Stimulated activated CD4-positive, alpha-beta T cell treated with anti-CD3 and anti-CD28 coated beads, Interleukin-1b, Interleukin-23, amount 100 ng/mL, for 48 hours (primary cell): ENCODE measurements around the gene USP6NL.

ENCODE experiments used
- DNase-seq: peaks from one replicate; pipeline ENCODE4 v3.0.0-alpha.2; 2020

Gene USP6NL

GRCh38 chr10:11588873-11589574 lies 22.4 kb downstream of the USP6NL start:
- no peak for DNase-seq

GRCh38 chr10:11587722-11588259 lies 23.7 kb downstream of the USP6NL start:
- DNase-seq, result no peak

GRCh38 chr10:11586170-11586569 lies 25.3 kb downstream of the USP6NL start:
- no peak for DNase-seq

- no peak for DNase-seq
Measured at GRCh38 chr10:11581213-11581612, 30.2 kb downstream of the USP6NL start.

- DNase-seq, result no peak
Measured at GRCh38 chr10:11579885-11580284, 31.6 kb downstream of the USP6NL start.

- DNase-seq, result peak; percentile 61
Measured at GRCh38 chr10:11578802-11579255, 32.6 kb downstream of the USP6NL start.

- DNase-seq, result no peak
Measured at GRCh38 chr10:11576092-11576809, 35.2 kb downstream of the USP6NL start.

- DNase-seq, result no peak
Measured at GRCh38 chr10:11573497-11573896, 38.0 kb downstream of the USP6NL start.

- no peak for DNase-seq
Measured at GRCh38 chr10:11570751-11571150, 40.7 kb downstream of the USP6NL start.

GRCh38 chr10:11569471-11569870 lies 42.0 kb downstream of the USP6NL start:
- DNase-seq, result no peak

- no peak for DNase-seq
Measured at GRCh38 chr10:11568578-11568977, 42.9 kb downstream of the USP6NL start.

GRCh38 chr10:11564741-11565140 lies 46.7 kb downstream of the USP6NL start:
- no peak for DNase-seq

- DNase-seq, result no peak
Measured at GRCh38 chr10:11563936-11564335, 47.5 kb downstream of the USP6NL start.

- DNase-seq, result no peak
Measured at GRCh38 chr10:11562888-11563287, 48.6 kb downstream of the USP6NL start.

GRCh38 chr10:11560076-11560709 lies 51.3 kb downstream of the USP6NL start:
- no peak for DNase-seq

- no peak for DNase-seq
Measured at GRCh38 chr10:11557967-11558366, 53.5 kb downstream of the USP6NL start.

- DNase-seq, result no peak
Measured at GRCh38 chr10:11557513-11557912, 53.9 kb downstream of the USP6NL start.

GRCh38 chr10:11555556-11555955 lies 55.9 kb downstream of the USP6NL start:
- DNase-seq, result no peak

GRCh38 chr10:11553773-11554381 lies 57.6 kb downstream of the USP6NL start:
- peak; percentile 7 for DNase-seq

- DNase-seq, result no peak
Measured at GRCh38 chr10:11551916-11552602, 59.4 kb downstream of the USP6NL start.

- DNase-seq, result no peak
Measured at GRCh38 chr10:11551104-11551503, 60.3 kb downstream of the USP6NL start.

GRCh38 chr10:11548768-11549099 lies 62.7 kb downstream of the USP6NL start:
- no peak for DNase-seq
